ENCODE results near the gene PRKAR1A.

DNA sequence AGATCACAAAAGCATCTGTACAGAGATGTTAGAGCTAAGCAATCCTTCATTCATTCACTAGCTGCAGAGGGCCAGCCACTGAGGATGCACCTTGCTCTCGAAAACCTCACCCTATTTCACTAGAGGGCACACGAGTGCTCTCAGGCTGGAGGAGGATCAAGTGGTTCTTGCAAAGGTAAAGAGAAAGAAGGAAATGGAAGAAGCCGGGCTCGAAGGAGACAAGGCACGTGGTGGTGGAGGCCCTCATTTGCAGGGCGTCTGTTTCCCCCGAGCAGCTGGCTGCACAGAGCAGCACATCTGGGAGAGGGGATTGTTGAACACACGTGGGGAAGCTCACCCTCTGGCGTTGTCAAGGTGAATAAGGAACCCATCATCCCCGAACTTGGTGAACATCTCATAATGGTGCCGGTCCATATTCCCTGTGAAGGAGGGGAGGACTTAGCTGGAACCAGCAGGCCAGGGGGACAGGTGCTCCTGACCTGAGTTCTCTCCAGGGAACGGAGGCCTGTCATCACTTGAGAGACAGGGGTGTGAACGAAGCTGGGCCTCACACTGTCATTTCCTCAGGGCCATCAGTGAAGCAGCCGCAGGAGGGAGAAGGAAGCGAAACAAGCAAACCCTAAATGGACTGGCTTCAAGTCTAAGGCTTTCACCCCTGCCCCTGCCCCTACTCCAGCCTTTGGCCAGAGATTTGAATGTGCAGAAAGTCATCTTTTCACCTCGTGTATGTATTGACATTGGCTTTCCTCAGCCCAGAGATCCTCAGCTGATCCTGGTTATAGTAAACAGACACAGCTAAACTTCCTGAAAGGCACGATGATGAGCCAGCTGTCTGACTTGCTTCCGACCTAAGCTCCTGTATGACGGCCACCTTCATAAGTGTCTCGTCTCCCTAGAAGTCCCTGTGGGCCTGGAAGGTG, 27.6 kb downstream of the PRKAR1A start:
- TF ChIP-seq POLR2A (IDR thresholded peaks at IDR 0.05; ENCODE audit: control extremely low read depth in 1 of 2, low read depth in 2 of 2, low read length in 2 of 2) (no peak), SP1 (IDR thresholded peaks at IDR 0.05; ENCODE audit: low read depth, low read length) (no peak), CTCF (IDR thresholded peaks at IDR 0.05; ENCODE audit: control extremely low read depth in 1 of 3, insufficient read depth in 1 of 3, low read depth in 1 of 3, low read length in 3 of 3) (peak; percentile 17 to 34 (median 34); a peak in 3 of 4 replicates), EZH2 (IDR thresholded peaks at IDR 0.05; ENCODE audit: low read depth, low read length, severe bottlenecking) (no peak), TAF1 (IDR thresholded peaks at IDR 0.05; ENCODE audit: low read depth, low read length) (no peak), POLR2AphosphoS5 (IDR thresholded peaks at IDR 0.05; ENCODE audit: low read depth, low read length) (no peak), ZNF274 (IDR thresholded peaks at IDR 0.05; ENCODE audit: borderline replicate concordance, extremely low read depth, low read length) (no peak), GTF2F1 (IDR thresholded peaks at IDR 0.05; ENCODE audit: borderline replicate concordance, low read depth, low read length) (no peak), CREB1 (IDR thresholded peaks at IDR 0.05) (no peak), USF2 (IDR thresholded peaks at IDR 0.05; ENCODE audit: low read length) (no peak), PHF8 (conservative IDR thresholded peaks at IDR 0.05; ENCODE audit: low read depth, low read length) (no peak), MAFK (IDR thresholded peaks at IDR 0.05; ENCODE audit: low read depth, low read length) (no peak), TBP (IDR thresholded peaks at IDR 0.05; ENCODE audit: low read depth, low read length) (no peak), CEBPB (IDR thresholded peaks at IDR 0.05; ENCODE audit: low read depth, low read length) (no peak)
